IPS-15b (cell line): ENCODE data around the gene SET.
"Not testable (repeated sequence)": the region's sequence is repeated elsewhere in the genome, so short reads cannot be mapped to it uniquely, and the experiment has no call there.

Experiments
- H3K27me3 ChIP-seq: one replicate; pipeline ENCODE4 v1.6.1; 2013; ENCODE audit warnings: low read length; ENCODE audit not compliant: control insufficient read depth, insufficient read depth
- H3K36me3 ChIP-seq: one replicate; pipeline ENCODE4 v1.6.1; 2013; ENCODE audit warnings: low read length; ENCODE audit not compliant: control insufficient read depth, insufficient read depth
- H3K4me1 ChIP-seq: one replicate; pipeline ENCODE4 v1.6.1; 2013; ENCODE audit warnings: mild to moderate bottlenecking, low read length; ENCODE audit not compliant: control insufficient read depth, insufficient read depth
- H3K4me3 ChIP-seq: one replicate; pipeline ENCODE4 v1.5.1; 2013; ENCODE audit warnings: low read depth, low read length
- H3K9ac ChIP-seq: one replicate; pipeline ENCODE4 v1.6.1; 2013; ENCODE audit warnings: low read depth, mild to moderate bottlenecking, low read length
- H3K9me3 ChIP-seq: one replicate; pipeline ENCODE4 v1.6.1; 2013; ENCODE audit warnings: mild to moderate bottlenecking, low read length; ENCODE audit not compliant: control insufficient read depth, insufficient read depth

The SET gene

GRCh38 chr9:128666481-128666941 lies 22.5 kb upstream of the SET start:
- H3K4me1 ChIP-seq, H3K36me3 ChIP-seq, H3K9me3 ChIP-seq, H3K4me3 ChIP-seq, H3K27me3 ChIP-seq, H3K9ac ChIP-seq: not testable (repeated sequence)

- Histone ChIP-seq H3K36me3 (no peaks in the 10 kb centered on the region), H3K4me1 (no peaks in the 10 kb centered on the region), H3K9ac (no peak overlapping the region), H3K27me3 (no peaks in the 10 kb centered on the region), H3K9me3 (no peaks in the 10 kb centered on the region), H3K4me3 (no peak overlapping the region)
These were observed 19.2 kb upstream of the SET start for GRCh38 chr9:128669786-128670185.

GRCh38 chr9:128675382-128675781 lies 13.6 kb upstream of the SET start:
- Histone ChIP-seq H3K9ac (no peak overlapping the region), H3K36me3 (no peaks in the 10 kb centered on the region), H3K27me3 (no peaks in the 10 kb centered on the region), H3K4me1 (no peaks in the 10 kb centered on the region), H3K4me3 (no peak overlapping the region), H3K9me3 (no peaks in the 10 kb centered on the region)

- no peaks in the 10 kb centered on the region for H3K4me1 ChIP-seq
- no peak overlapping the region for H3K9ac ChIP-seq
- H3K27me3 ChIP-seq: no peaks in the 10 kb centered on the region
- no peaks in the 10 kb centered on the region for H3K9me3 ChIP-seq
- H3K4me3 ChIP-seq: no peak overlapping the region
- H3K36me3 ChIP-seq: no peaks in the 10 kb centered on the region
These were observed 11.2 kb upstream of the SET start for GRCh38 chr9:128677794-128678193.

- peaks cover 8% of the 10 kb centered on the region for H3K36me3 ChIP-seq
- peak overlapping the region; percentile 100 for H3K9ac ChIP-seq
- H3K4me3 ChIP-seq: peak overlapping the region; percentile 100
- H3K27me3 ChIP-seq: no peaks in the 10 kb centered on the region
- H3K4me1 ChIP-seq: peaks cover 6% of the 10 kb centered on the region
- no peaks in the 10 kb centered on the region for H3K9me3 ChIP-seq
These were observed 5.5 kb upstream of the SET start for GRCh38 chr9:128683340-128684064.

GRCh38 chr9:128684065-128684324 lies 5.0 kb upstream of the SET start:
- H3K27me3 ChIP-seq: no peaks in the 10 kb centered on the region
- H3K9me3 ChIP-seq: no peaks in the 10 kb centered on the region
- H3K9ac ChIP-seq: peak overlapping the region; percentile 100
- H3K36me3 ChIP-seq: peaks cover 8% of the 10 kb centered on the region
- peak overlapping the region; percentile 100 for H3K4me3 ChIP-seq
- H3K4me1 ChIP-seq: peaks cover 6% of the 10 kb centered on the region

GRCh38 chr9:128684325-128685199 lies 4.5 kb upstream of the SET start:
- H3K27me3 ChIP-seq: no peaks in the 10 kb centered on the region
- no peaks in the 10 kb centered on the region for H3K9me3 ChIP-seq
- H3K36me3 ChIP-seq: peaks cover 8% of the 10 kb centered on the region
- H3K4me1 ChIP-seq: peaks cover 6% of the 10 kb centered on the region
- H3K9ac ChIP-seq: peak overlapping the region; percentile 100
- H3K4me3 ChIP-seq: peak overlapping the region; percentile 100

- Histone ChIP-seq H3K4me3 (peak overlapping the region; percentile 100), H3K36me3 (peaks cover 13% of the 10 kb centered on the region), H3K9me3 (no peaks in the 10 kb centered on the region), H3K27me3 (no peaks in the 10 kb centered on the region), H3K9ac (peak overlapping the region; percentile 65), H3K4me1 (peaks cover 6% of the 10 kb centered on the region)
These were observed 3.2 kb upstream of the SET start for GRCh38 chr9:128685636-128686489.

GRCh38 chr9:128687453-128687852 lies 1.6 kb upstream of the SET start:
- Histone ChIP-seq H3K4me1 (peaks cover 10% of the 10 kb centered on the region), H3K9ac (no peak overlapping the region), H3K9me3 (no peaks in the 10 kb centered on the region), H3K27me3 (no peaks in the 10 kb centered on the region), H3K4me3 (peak overlapping the region; percentile 100), H3K36me3 (peaks cover 18% of the 10 kb centered on the region)

GRCh38 chr9:128689293-128689774 lies 312 bp downstream of the SET start:
- Histone ChIP-seq H3K27me3 (no peaks in the 10 kb centered on the region), H3K4me1 (peaks cover 10% of the 10 kb centered on the region), H3K4me3 (peak overlapping the region; percentile 13), H3K9ac (no peak overlapping the region), H3K9me3 (no peaks in the 10 kb centered on the region), H3K36me3 (peaks cover 36% of the 10 kb centered on the region)

- Histone ChIP-seq H3K9ac (peak overlapping the region; percentile 91), H3K36me3 (peaks cover 36% of the 10 kb centered on the region), H3K4me1 (peaks cover 10% of the 10 kb centered on the region)
These were observed 1.0 kb downstream of the SET start for GRCh38 chr9:128689820-128690683.

More at GRCh38 chr9:128689820-128690683, 1.0 kb downstream of the SET start:
- Histone ChIP-seq H3K27me3 (no peaks in the 10 kb centered on the region), H3K9me3 (no peaks in the 10 kb centered on the region), H3K4me3 (peak overlapping the region; percentile 99)
